Measurements from ENCODE around the gene ALG8. TPM values are rescaled to one million over a fixed set of nuclear protein-coding genes. Genes with fewer than 3 reads are reported as not detected.

Gene ALG8
- total RNA-seq: 10 to 100 TPM; 22.0 to 38.0 (median 30.3) TPM
- long read RNA-seq, transcript ALG8-201 (13 exons, 1,675 nt): major isoform, 8 of 11 reads
- long read RNA-seq, partial matches to known transcripts: 0 of 11 reads
- long read RNA-seq, other reads (novel, unspliced or antisense): 3 of 11 reads

DNA sequence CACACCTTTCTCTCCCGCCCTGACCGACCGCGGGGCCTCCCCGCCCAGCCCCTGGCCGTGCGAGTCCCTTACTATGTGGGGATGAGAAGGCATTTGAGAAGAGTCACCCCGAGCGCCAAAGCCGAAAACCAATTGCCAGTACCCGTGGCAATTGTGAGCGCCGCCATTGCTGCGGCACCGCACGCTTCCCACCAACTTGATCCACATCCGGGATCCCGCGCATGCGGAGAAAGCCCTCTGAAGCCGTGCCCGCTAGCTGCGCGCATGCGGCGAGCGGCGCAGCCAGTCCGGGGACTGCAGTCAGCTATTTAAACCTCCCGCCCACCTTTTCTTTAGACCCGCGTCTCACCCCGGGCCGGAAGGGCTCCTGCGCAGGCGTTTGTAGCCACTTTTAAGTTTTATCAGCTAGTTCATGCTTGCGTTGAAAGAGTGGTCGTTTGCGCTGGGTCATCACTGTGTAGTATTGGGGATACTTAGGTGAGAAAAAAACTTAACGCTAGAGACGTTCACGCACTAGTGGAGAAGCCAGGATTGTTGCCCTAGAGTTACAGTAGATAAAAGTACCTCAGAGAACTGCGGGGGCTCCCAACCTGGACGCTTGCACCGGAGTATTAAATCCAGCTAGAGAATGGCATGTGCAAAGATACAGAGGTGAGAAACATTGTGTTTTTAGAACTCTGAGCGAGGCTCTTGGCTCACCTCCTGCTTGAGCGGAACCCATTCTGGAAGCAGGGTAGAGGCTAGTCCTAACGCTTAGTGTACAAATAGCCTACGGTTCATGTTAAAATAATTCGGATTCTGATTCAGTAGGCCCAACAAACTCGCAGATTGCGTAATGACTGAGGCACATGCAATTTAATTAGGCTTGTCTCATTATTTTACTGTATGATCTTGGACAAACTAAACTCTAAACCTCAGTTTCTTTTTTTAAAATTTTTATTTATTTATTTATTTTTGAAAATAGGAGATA, at the start of gene ALG8:
ALG8 (minus strand) TSS at position 205 of the 970 bp plus-strand sequence; CDS start at position 167, 38 bp downstream.
- no peaks in the 10 kb centered on the region for H3K27me3 ChIP-seq
- ATAC-seq (peak; percentile 98 to 99 (median 99)), DNase-seq (peak; percentile 96 to 97 (median 96))
- 2% methylated on average over 37 of the region's 52 CpGs for WGBS (ENCODE audit: insufficient coverage, low coverage, low lambda C conversion rate, missing lambda C conversion rate)
- H3K9me3 ChIP-seq: no peaks in the 10 kb centered on the region
- peaks cover 0 to 3% (median 0%) of the 10 kb centered on the region in 4 donors for H3K36me3 ChIP-seq
- TF ChIP-seq, protein P1, sequence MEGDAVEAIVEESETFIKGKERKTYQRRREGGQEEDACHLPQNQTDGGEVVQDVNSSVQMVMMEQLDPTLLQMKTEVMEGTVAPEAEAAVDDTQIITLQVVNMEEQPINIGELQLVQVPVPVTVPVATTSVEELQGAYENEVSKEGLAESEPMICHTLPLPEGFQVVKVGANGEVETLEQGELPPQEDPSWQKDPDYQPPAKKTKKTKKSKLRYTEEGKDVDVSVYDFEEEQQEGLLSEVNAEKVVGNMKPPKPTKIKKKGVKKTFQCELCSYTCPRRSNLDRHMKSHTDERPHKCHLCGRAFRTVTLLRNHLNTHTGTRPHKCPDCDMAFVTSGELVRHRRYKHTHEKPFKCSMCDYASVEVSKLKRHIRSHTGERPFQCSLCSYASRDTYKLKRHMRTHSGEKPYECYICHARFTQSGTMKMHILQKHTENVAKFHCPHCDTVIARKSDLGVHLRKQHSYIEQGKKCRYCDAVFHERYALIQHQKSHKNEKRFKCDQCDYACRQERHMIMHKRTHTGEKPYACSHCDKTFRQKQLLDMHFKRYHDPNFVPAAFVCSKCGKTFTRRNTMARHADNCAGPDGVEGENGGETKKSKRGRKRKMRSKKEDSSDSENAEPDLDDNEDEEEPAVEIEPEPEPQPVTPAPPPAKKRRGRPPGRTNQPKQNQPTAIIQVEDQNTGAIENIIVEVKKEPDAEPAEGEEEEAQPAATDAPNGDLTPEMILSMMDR (IDR thresholded peaks at IDR 0.05): no peak
- TF ChIP-seq POLR2A (IDR thresholded peaks at IDR 0.05): peak; percentile 80
- H3K4me1 ChIP-seq: peaks cover 0 to 4% (median 2%) of the 10 kb centered on the region in 4 donors
- peak within 1 kb of the TSS; percentile 13 to 80 (median 70) for H3K27ac ChIP-seq
- peak within 1 kb of the TSS; percentile 81 to 93 (median 92) for H3K4me3 ChIP-seq
- intact Hi-C loops (cut with DNase I): no loop called here

DNA sequence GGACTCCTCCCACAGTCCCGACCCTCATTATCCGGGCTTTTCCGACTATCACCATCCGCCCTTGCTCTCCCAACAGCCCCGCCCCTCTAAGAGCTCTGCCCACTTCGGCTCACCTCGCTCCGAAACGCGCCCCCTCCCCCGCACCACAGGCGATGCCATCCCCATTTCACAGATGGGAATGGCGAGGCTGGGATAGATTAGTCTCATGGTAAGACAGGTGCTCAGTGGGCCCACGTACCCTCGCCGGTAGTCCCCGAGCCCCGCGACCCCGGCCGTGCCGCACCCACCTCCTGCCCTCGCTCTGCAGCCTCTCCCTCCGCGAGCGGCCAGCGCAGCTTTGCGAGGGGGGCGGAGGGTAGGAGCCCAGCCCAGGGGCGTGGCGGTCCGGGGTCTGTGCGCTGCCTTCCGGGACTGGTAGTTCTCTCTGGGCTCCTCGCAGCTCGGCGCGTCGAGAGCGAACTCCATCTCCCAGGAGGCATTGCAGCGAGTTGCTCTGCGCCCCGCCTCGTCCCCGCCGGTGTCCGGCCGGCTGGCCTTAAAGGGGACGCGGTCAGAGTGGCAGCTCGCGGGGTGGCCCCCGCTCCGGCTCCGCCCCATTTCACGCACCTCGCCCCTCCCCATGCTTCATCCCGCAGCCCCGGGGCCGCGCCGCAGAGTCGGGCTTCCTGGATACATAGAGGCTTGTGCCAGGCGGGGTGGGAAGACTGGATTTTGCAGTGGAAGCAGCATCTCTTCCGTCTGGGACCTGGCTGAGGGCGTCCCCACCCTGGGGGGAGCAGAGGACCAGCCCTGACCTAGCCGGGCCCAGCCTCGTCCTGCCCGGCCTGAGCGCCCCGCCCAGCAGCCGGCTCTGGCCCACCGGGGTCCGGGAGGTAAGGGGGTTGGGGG, 49.1 kb upstream of the ALG8 start, which contains the start of the genes KCTD21 and USP35:
KCTD21 (minus strand) TSS at position 341 of the 888 bp plus-strand sequence. CDS start 14,072 bp downstream, outside the sequence.
USP35 (plus strand) TSS at position 634 of the 888 bp plus-strand sequence. CDS start 7,327 bp downstream, outside the sequence.
- intact Hi-C loops (cut with DNase I): no loop called here
- peak; percentile 98 to 99 (median 98) for DNase-seq
- Histone ChIP-seq H3K27me3 (no peaks in the 10 kb centered on the region), H3K36me3 (no peaks in the 10 kb centered on the region), H3K9me3 (no peaks in the 10 kb centered on the region), H3K4me1 (peaks cover 0 to 50% (median 11%) of the 10 kb centered on the region in 4 donors), H3K4me3 (peak within 1 kb of the TSS; percentile 78 to 92 (median 85)), H3K27ac (peak within 1 kb of the TSS; percentile 86 to 96 (median 94))
- WGBS (ENCODE audit: insufficient coverage, low coverage, low lambda C conversion rate, missing lambda C conversion rate): 0% methylated on average over 6 of the region's 74 CpGs
- TF ChIP-seq, protein P1 (IDR thresholded peaks at IDR 0.05): no peak
- peak; percentile 85 for TF ChIP-seq POLR2A (IDR thresholded peaks at IDR 0.05)
- ATAC-seq: peak; percentile 85 to 96 (median 90)

DNA sequence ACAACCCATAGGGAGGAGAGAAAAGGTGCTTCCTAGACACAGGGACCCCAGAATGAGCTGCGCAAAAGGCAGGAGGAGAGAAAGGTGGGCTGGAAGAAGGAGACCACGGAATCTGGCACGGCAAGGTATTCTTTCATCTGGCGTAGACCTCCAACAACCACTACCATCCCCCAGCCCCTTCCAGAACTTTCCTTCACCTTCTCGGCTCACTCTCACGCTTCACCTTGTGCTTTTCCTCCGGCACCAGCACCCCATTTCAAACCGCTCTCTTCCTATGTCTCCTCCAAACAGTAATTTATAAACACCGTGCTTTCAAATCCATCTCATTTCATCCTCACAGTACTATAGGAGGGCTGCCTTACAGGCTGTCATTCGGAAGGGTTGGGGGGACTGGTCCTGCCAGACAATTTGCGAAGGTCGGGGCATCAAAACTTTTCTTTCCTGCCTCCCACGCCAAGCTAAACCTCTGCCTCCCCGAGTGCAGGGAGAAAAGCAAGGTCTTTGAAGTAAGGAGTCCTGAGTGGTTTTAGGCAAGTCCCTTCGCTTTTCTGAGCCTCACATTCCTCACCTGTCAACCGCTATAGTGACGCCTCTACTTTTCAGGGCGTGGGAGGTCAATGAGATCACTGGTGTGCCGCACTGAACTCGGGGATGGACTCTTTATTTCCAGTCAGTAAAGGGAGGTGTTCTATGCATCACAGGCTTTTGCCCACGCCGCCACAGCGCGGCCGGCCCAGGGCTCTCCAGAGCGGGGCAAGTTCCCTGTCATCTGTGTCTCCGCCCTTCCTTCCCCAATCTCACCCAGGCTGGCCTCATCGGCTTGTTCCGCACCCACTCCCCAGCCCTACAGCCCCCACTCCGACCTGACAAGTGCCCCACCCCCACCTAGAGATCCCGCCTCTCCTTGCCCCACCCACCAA, 48.2 kb upstream of the ALG8 start:
- H3K27ac ChIP-seq: peak overlapping the region; percentile 86 to 96 (median 94)
- DNase-seq (no peak), ATAC-seq (peak in 3 of 4 donors; percentile 36 to 46 (median 43))
- 10% methylated on average over 23 of the region's 31 CpGs for WGBS (ENCODE audit: insufficient coverage, low coverage, low lambda C conversion rate, missing lambda C conversion rate)
- no peaks in the 10 kb centered on the region for H3K36me3 ChIP-seq
- H3K4me1 ChIP-seq: peaks cover 0 to 44% (median 11%) of the 10 kb centered on the region in 4 donors
- intact Hi-C loops (cut with DNase I): no loop called here
- no peaks in the 10 kb centered on the region for H3K9me3 ChIP-seq
- no peaks in the 10 kb centered on the region for H3K27me3 ChIP-seq
- peak overlapping the region; percentile 78 to 92 (median 85) for H3K4me3 ChIP-seq
- no peak for TF ChIP-seq POLR2A (IDR thresholded peaks at IDR 0.05)
- TF ChIP-seq, protein P1 (IDR thresholded peaks at IDR 0.05): no peak

All from right lobe of liver (tissue), 6 donors.